ENCODE results near the gene SEC14L6.

- TF ChIP-seq POLR2A (IDR thresholded peaks at IDR 0.05), result no peak
- TF ChIP-seq, protein P1, sequence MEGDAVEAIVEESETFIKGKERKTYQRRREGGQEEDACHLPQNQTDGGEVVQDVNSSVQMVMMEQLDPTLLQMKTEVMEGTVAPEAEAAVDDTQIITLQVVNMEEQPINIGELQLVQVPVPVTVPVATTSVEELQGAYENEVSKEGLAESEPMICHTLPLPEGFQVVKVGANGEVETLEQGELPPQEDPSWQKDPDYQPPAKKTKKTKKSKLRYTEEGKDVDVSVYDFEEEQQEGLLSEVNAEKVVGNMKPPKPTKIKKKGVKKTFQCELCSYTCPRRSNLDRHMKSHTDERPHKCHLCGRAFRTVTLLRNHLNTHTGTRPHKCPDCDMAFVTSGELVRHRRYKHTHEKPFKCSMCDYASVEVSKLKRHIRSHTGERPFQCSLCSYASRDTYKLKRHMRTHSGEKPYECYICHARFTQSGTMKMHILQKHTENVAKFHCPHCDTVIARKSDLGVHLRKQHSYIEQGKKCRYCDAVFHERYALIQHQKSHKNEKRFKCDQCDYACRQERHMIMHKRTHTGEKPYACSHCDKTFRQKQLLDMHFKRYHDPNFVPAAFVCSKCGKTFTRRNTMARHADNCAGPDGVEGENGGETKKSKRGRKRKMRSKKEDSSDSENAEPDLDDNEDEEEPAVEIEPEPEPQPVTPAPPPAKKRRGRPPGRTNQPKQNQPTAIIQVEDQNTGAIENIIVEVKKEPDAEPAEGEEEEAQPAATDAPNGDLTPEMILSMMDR (IDR thresholded peaks at IDR 0.05), result no peak
- TF ChIP-seq POLR2AphosphoS5 (IDR thresholded peaks at IDR 0.05), result no peak
These were observed 17.7 kb upstream of the SEC14L6 start for GRCh38 chr22:30564045-30564760.
